HepG2 (cell line): ENCODE results near the gene POLR3K. TPM values are rescaled to one million over a fixed set of nuclear protein-coding genes. Genes with fewer than 3 reads are reported as not detected.
A peak's percentile ranks its signal among the peaks of the same experiment; 100 is the strongest.

Experiments used
- ATAD3A ChIP-seq: sonication (generic); formaldehyde crosslinking; IDR thresholded peaks from 2 replicates; pipeline ENCODE4 v1.4.0; 2020; ENCODE audit warnings: missing genetic modification reagents
- GATAD1 ChIP-seq: IDR thresholded peaks from 2 replicates; pipeline ENCODE4 v1.6.1; 2016; ENCODE audit warnings: missing genetic modification reagents, missing compliant biosample characterization
- IKZF1 ChIP-seq: fragments of 450-650 bp; IDR thresholded peaks from 2 replicates; pipeline ENCODE4 v1.7.1; 2016
- MIER2 ChIP-seq: IDR thresholded peaks from 2 replicates; pipeline ENCODE4 v1.6.1; 2016; ENCODE audit warnings: missing biosample characterization, missing genetic modification reagents
- MTA1 ChIP-seq: sonication (generic); formaldehyde crosslinking; IDR thresholded peaks from 2 replicates; pipeline ENCODE4 v1.4.0; 2020; ENCODE audit warnings: missing genetic modification reagents, mild to moderate bottlenecking, borderline replicate concordance
- NR2F6 ChIP-seq, 2 experiments: IDR thresholded peaks; 2 replicates each; pipeline ENCODE4 v1.6.1; 2016; ENCODE audit warnings: antibody characterized with exemption in 1 of 2, mild to moderate bottlenecking in 1 of 2
- THAP11 ChIP-seq: IDR thresholded peaks from 2 replicates; pipeline ENCODE4 v1.6.1; 2016; ENCODE audit warnings: missing biosample characterization, missing genetic modification reagents
- TMF1 ChIP-seq: sonication (generic); formaldehyde crosslinking; IDR thresholded peaks from 2 replicates; pipeline ENCODE4 v1.8.1; 2022; ENCODE audit warnings: low read depth, missing genetic modification reagents
- YEATS2 ChIP-seq: sonication (generic); formaldehyde crosslinking; IDR thresholded peaks from 2 replicates; pipeline ENCODE4 v1.4.0; 2020; ENCODE audit warnings: missing genetic modification reagents, borderline replicate concordance
- ZNF460 ChIP-seq: sonication (generic); formaldehyde crosslinking; IDR thresholded peaks from 2 replicates; pipeline ENCODE4 v1.5.1; 2020; ENCODE audit warnings: missing genetic modification reagents, mild to moderate bottlenecking, borderline replicate concordance
- polyA plus RNA-seq, 8 experiments: library from polyadenylated mRNA; depleted of rRNA in 3 of 8; stranded (reverse) in 7 of 8; unstranded in 1 of 8; fragments of >200 nt; fragmentation: Illumina TruSeq in 4 of 8; extraction: Trizol in 4 of 8; gene quantifications; 2 replicates each; pipeline versions ENCODE4 v1.2.1 to v1.2.3, GENCODE V29; 2011 to 2016; ENCODE audit warnings: low read depth in 4 of 8, missing spikeins in 1 of 8, mixed read lengths in 1 of 8; ENCODE audit not compliant: insufficient read depth in 1 of 8
- total RNA-seq, 5 experiments: library from RNA; depleted of rRNA; stranded (reverse); fragments of >200 nt; fragmentation: Illumina TruSeq; extraction: Trizol; gene quantifications; 2 replicates each; pipeline ENCODE4 v1.2.3, GENCODE V29; 2016; ENCODE audit warnings: low read depth in 1 of 5
- TF ChIP-seq, protein P1 (sequence below): sonication (generic); formaldehyde crosslinking; IDR thresholded peaks from 2 replicates; pipeline ENCODE4 v1.4.0; 2020; ENCODE audit warnings: missing genetic modification reagents
- TF ChIP-seq, protein P2 (sequence below): IDR thresholded peaks from 2 replicates; pipeline ENCODE4 v1.6.1; 2016; ENCODE audit warnings: mild to moderate bottlenecking
- TF ChIP-seq, protein P3 (sequence below): sonication (generic); formaldehyde crosslinking; IDR thresholded peaks from 2 replicates; pipeline ENCODE4 v1.5.0; 2020; ENCODE audit warnings: mild to moderate bottlenecking, low read depth, missing genetic modification reagents, borderline replicate concordance
- TF ChIP-seq, protein P4 (sequence below): sonication (generic); formaldehyde crosslinking; IDR thresholded peaks from 2 replicates; pipeline ENCODE4 v1.5.0; 2020; ENCODE audit warnings: missing genetic modification reagents
- TF ChIP-seq, protein P5 (sequence below): sonication (generic); formaldehyde crosslinking; IDR thresholded peaks from 2 replicates; pipeline ENCODE4 v1.4.0; 2020; ENCODE audit warnings: missing genetic modification reagents, borderline replicate concordance
- TF ChIP-seq, protein P6 (sequence below): sonication (generic); formaldehyde crosslinking; IDR thresholded peaks from 2 replicates; pipeline ENCODE4 v1.4.0; 2020; ENCODE audit warnings: mild to moderate bottlenecking, missing genetic modification reagents
- TF ChIP-seq, protein P7 (sequence below): sonication (generic); formaldehyde crosslinking; IDR thresholded peaks from 2 replicates; pipeline ENCODE4 v1.5.1; 2020; ENCODE audit warnings: mild to moderate bottlenecking, missing genetic modification reagents

POLR3K gene
- total and polyA plus RNA-seq, 2 of the 13 experiments (the other 11 are each of a cell fraction or from before 2014, with no cell fraction given) = 14.8 to 18.8 TPM

DNA sequence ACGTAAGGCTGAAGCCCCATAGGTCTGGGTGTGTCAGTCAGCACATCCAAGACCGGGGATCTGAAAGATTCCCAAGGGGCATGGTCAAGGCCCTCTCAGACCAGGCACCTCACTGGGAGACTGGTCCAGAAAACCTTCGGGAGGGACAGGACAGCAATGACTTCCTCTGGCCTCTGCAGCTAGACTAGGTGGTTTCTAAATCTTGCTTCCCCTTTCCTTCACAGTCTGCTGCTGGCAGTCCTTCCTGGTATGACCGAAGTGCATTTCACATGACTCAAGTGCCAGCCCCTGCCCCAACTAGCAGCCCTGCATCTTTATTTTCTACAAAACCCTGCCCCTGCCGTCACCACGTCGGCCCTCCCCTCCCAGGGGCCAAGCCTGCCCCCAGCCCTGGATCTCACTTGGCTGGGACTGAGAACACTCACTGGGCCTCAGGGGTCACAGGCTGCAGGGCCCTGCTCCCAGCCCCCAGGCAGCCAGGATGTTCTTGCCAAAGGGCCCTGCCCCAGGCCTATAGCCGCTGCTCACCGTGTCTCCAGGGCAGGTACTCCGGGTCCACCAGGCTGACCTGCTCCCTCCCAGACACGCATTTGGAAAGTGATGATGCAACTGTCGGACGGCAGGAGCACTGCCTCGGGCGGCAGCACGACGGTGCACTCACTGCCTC, 18.3 kb downstream of the POLR3K start (continued):
- TF ChIP-seq, protein P1, sequence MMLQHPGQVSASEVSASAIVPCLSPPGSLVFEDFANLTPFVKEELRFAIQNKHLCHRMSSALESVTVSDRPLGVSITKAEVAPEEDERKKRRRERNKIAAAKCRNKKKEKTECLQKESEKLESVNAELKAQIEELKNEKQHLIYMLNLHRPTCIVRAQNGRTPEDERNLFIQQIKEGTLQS (CRISPR knock-in tag) = peak; percentile 79
- TF ChIP-seq, protein P2, sequence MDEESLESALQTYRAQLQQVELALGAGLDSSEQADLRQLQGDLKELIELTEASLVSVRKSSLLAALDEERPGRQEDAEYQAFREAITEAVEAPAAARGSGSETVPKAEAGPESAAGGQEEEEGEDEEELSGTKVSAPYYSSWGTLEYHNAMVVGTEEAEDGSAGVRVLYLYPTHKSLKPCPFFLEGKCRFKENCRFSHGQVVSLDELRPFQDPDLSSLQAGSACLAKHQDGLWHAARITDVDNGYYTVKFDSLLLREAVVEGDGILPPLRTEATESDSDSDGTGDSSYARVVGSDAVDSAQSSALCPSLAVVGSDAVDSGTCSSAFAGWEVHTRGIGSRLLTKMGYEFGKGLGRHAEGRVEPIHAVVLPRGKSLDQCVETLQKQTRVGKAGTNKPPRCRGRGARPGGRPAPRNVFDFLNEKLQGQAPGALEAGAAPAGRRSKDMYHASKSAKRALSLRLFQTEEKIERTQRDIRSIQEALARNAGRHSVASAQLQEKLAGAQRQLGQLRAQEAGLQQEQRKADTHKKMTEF (CRISPR knock-in tag) = no peak
- TF ChIP-seq ATAD3A (no peak), THAP11 (CRISPR knock-in tag) (no peak), MTA1 (no peak), MIER2 (CRISPR knock-in tag) (no peak), ZNF460 (CRISPR knock-in tag) (no peak), NR2F6 (IDR thresholded peaks at IDR 0.05) (no peak), NR2F6 (CRISPR knock-in tag; IDR thresholded peaks at IDR 0.05) (no peak), IKZF1 (no peak), YEATS2 (CRISPR knock-in tag) (no peak), TMF1 (no peak), GATAD1 (CRISPR knock-in tag) (no peak)
- TF ChIP-seq, protein P3, sequence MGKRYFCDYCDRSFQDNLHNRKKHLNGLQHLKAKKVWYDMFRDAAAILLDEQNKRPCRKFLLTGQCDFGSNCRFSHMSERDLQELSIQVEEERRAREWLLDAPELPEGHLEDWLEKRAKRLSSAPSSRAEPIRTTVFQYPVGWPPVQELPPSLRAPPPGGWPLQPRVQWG (CRISPR knock-in tag) = no peak
- TF ChIP-seq, protein P4, sequence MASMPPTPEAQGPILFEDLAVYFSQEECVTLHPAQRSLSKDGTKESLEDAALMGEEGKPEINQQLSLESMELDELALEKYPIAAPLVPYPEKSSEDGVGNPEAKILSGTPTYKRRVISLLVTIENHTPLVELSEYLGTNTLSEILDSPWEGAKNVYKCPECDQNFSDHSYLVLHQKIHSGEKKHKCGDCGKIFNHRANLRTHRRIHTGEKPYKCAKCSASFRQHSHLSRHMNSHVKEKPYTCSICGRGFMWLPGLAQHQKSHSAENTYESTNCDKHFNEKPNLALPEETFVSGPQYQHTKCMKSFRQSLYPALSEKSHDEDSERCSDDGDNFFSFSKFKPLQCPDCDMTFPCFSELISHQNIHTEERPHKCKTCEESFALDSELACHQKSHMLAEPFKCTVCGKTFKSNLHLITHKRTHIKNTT (CRISPR knock-in tag) = no peak
- TF ChIP-seq, protein P5, sequence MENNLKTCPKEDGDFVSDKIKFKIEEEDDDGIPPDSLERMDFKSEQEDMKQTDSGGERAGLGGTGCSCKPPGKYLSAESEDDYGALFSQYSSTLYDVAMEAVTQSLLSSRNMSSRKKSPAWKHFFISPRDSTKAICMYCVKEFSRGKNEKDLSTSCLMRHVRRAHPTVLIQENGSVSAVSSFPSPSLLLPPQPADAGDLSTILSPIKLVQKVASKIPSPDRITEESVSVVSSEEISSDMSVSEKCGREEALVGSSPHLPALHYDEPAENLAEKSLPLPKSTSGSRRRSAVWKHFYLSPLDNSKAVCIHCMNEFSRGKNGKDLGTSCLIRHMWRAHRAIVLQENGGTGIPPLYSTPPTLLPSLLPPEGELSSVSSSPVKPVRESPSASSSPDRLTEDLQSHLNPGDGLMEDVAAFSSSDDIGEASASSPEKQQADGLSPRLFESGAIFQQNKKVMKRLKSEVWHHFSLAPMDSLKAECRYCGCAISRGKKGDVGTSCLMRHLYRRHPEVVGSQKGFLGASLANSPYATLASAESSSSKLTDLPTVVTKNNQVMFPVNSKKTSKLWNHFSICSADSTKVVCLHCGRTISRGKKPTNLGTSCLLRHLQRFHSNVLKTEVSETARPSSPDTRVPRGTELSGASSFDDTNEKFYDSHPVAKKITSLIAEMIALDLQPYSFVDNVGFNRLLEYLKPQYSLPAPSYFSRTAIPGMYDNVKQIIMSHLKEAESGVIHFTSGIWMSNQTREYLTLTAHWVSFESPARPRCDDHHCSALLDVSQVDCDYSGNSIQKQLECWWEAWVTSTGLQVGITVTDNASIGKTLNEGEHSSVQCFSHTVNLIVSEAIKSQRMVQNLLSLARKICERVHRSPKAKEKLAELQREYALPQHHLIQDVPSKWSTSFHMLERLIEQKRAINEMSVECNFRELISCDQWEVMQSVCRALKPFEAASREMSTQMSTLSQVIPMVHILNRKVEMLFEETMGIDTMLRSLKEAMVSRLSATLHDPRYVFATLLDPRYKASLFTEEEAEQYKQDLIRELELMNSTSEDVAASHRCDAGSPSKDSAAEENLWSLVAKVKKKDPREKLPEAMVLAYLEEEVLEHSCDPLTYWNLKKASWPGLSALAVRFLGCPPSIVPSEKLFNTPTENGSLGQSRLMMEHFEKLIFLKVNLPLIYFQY (CRISPR knock-in tag) = no peak
- TF ChIP-seq, protein P6, sequence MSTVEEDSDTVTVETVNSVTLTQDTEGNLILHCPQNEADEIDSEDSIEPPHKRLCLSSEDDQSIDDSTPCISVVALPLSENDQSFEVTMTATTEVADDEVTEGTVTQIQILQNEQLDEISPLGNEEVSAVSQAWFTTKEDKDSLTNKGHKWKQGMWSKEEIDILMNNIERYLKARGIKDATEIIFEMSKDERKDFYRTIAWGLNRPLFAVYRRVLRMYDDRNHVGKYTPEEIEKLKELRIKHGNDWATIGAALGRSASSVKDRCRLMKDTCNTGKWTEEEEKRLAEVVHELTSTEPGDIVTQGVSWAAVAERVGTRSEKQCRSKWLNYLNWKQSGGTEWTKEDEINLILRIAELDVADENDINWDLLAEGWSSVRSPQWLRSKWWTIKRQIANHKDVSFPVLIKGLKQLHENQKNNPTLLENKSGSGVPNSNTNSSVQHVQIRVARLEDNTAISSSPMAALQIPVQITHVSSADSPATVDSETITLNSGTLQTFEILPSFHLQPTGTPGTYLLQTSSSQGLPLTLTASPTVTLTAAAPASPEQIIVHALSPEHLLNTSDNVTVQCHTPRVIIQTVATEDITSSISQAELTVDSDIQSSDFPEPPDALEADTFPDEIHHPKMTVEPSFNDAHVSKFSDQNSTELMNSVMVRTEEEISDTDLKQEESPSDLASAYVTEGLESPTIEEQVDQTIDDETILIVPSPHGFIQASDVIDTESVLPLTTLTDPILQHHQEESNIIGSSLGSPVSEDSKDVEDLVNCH = no peak
- TF ChIP-seq, protein P7, sequence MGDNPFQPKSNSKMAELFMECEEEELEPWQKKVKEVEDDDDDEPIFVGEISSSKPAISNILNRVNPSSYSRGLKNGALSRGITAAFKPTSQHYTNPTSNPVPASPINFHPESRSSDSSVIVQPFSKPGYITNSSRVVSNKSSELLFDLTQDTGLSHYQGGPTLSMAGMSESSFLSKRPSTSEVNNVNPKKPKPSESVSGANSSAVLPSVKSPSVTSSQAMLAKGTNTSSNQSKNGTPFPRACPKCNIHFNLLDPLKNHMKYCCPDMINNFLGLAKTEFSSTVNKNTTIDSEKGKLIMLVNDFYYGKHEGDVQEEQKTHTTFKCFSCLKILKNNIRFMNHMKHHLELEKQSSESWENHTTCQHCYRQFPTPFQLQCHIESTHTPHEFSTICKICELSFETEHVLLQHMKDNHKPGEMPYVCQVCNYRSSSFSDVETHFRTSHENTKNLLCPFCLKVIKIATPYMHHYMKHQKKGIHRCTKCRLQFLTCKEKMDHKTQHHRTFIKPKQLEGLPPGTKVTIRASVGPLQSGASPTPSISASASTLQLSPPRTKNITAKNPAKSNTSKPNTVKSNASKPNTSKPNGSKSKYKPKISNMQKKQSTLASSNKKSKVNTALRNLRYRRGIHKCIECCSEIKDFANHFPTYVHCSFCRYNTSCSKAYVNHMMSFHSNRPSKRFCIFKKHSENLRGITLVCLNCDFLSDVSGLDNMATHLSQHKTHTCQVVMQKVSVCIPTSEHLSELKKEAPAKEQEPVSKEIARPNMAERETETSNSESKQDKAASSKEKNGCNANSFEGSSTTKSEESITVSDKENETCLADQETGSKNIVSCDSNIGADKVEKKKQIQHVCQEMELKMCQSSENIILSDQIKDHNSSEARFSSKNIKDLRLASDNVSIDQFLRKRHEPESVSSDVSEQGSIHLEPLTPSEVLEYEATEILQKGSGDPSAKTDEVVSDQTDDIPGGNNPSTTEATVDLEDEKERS (CRISPR knock-in tag) = no peak
